ENCODE results near the gene GALNS.

GALNS gene

DNA sequence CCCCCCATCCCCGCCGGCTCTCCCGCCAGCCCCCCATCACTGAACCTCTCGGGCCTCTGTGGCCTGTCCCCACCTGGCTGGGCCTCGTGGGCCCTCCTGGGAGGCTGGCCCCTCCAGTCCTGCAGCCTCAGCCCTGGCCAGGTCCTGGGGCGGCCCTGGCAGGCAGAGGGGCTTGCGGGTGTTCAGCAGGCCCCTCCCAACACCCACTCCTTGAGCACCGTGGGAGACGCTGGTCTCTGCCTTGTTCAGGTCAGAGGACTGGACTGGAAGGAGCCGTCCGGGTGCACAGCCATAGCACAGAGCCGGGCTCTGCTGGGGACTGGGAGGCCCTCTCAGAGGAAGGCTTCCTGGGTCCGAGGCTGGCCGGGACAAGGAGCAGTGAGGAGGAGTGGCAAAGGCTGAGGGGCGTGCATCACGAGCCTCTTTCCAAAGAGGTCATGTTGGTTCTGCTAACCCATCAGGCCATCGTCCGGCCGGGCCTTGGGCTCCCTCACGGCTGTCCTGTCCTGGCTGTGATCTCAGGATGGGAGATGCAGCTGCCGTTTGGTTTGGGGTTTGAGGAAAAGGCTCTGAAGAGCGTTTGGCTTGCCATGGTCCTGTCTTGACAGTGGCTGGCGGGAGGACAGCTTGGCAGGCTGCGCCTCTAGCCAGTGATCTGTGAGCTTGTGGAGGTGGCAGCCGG lies 16.0 kb upstream of the GALNS start:
- no peak overlapping the region for H3K27ac Mint-ChIP-seq
- no peak overlapping the region for H3K4me3 Mint-ChIP-seq
- TF ChIP-seq, protein P1, sequence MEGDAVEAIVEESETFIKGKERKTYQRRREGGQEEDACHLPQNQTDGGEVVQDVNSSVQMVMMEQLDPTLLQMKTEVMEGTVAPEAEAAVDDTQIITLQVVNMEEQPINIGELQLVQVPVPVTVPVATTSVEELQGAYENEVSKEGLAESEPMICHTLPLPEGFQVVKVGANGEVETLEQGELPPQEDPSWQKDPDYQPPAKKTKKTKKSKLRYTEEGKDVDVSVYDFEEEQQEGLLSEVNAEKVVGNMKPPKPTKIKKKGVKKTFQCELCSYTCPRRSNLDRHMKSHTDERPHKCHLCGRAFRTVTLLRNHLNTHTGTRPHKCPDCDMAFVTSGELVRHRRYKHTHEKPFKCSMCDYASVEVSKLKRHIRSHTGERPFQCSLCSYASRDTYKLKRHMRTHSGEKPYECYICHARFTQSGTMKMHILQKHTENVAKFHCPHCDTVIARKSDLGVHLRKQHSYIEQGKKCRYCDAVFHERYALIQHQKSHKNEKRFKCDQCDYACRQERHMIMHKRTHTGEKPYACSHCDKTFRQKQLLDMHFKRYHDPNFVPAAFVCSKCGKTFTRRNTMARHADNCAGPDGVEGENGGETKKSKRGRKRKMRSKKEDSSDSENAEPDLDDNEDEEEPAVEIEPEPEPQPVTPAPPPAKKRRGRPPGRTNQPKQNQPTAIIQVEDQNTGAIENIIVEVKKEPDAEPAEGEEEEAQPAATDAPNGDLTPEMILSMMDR (IDR thresholded peaks at IDR 0.05; ENCODE audit: unreplicated experiment in 3 of 3) = no peak
- H3K4me1 Mint-ChIP-seq = peaks cover 17% of the 10 kb centered on the region
- peaks cover 26% of the 10 kb centered on the region for H3K27me3 Mint-ChIP-seq (ENCODE audit: low read depth)
- no peaks in the 10 kb centered on the region for H3K36me3 Mint-ChIP-seq (ENCODE audit: low read depth)
- H3K9me3 Mint-ChIP-seq = no peaks in the 10 kb centered on the region

DNA sequence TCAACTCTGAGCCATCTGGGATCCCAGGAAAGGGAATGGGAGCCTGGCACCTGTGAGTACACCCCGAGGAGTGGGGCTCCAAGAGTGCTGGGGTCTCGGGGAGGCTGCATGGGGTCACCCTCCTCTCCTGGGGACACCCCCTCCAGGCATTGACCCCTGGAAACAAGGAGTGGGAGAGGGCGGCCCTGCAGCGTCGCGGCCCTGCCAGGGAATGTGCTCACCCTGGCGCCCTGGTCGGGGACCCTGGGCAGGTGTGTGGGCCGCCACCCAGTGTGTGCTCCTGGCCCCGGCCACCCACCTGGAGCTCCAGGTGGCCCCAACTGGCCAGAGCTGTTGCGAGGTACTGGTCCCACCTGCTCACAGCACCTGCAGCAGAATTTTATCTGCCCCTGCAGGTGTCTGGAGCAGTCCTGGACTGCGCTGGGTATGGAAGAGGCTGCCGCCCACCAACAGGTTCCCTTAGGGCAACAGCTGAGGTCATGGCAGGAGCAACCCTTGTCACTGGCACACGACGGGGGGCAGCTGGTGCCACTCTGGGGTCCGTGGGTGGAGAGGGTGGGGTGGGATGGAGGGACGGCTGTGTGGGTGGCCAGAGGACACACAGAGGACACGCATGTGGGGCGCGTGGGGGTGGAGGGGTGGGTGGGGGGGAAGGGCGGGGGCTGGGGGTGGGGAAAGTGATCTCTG lies 15.1 kb upstream of the GALNS start:
- Mint-ChIP-seq H3K27ac (no peak overlapping the region), H3K4me3 (no peak overlapping the region), H3K36me3 (ENCODE audit: low read depth) (no peaks in the 10 kb centered on the region)

DNA sequence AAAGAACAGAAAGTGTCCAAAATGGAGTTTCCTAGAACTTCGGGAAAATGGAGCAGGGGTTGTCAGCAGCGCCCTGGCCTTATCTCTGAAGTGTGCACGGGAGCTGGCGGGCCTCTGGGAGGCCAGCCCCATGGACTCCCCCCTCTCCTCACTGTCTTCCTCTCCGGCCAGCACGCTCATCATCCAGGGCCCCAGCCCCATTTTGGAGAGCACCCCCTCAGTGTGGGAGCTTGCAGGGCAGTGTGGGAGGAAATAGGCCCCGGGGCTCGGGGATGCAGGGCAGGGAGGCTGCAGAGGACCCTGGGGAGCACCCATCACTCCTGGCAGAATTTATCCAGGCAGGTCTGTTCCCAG lies 14.6 kb upstream of the GALNS start:
- Mint-ChIP-seq H3K4me1 (peaks cover 14% of the 10 kb centered on the region), H3K4me3 (no peak overlapping the region), H3K27ac (no peak overlapping the region), H3K27me3 (ENCODE audit: low read depth) (peaks cover 26% of the 10 kb centered on the region), H3K36me3 (ENCODE audit: low read depth) (no peaks in the 10 kb centered on the region), H3K9me3 (no peaks in the 10 kb centered on the region)
- TF ChIP-seq, protein P1 (IDR thresholded peaks at IDR 0.05; ENCODE audit: unreplicated experiment in 3 of 3) = no peak

More for the DNA sequence above, 15.1 kb upstream of the GALNS start:
- Mint-ChIP-seq H3K27me3 (ENCODE audit: low read depth) (peaks cover 26% of the 10 kb centered on the region), H3K4me1 (peaks cover 17% of the 10 kb centered on the region), H3K9me3 (no peaks in the 10 kb centered on the region)
- TF ChIP-seq, protein P1 (IDR thresholded peaks at IDR 0.05; ENCODE audit: unreplicated experiment in 3 of 3) = no peak

DNA sequence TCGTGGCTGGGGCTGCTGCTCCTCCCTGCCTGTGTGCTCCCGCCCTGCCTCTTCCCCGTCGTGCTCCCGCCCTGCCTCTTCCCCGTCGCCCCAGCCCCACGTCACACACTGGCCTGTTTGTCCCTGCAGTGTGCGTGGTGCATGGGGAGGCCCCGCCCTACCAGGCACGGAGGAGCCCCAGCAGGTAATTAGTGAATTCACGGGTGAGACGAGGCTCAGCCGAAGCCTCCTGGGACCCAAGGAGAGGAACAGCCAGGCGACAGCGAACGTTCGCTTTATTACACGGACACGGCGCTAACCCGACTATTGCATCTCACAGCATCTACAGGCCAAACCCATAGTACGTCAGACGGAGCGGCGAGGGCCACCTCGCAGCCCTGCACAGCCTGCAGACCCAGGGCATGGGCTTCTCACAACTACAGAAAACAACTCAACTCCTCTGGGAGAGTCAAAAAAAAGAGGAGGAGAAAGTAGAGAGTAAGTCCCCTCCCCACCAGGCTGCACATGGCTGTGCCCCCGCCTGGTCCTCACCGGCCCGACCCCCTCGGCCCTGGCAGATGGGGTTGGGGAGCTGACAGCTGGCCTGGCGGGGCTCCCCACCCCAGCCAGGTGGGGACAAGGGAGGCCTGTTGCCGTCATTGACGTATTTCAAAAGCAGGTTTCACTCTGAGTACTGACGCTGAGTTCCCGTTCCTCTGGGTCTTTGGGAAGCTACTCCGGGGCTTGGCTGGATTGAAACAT lies 14.0 kb upstream of the GALNS start:
- Mint-ChIP-seq H3K4me1 (peaks cover 10% of the 10 kb centered on the region), H3K36me3 (ENCODE audit: low read depth) (no peaks in the 10 kb centered on the region), H3K9me3 (no peaks in the 10 kb centered on the region), H3K4me3 (no peak overlapping the region), H3K27me3 (ENCODE audit: low read depth) (peaks cover 26% of the 10 kb centered on the region), H3K27ac (no peak overlapping the region)
- TF ChIP-seq, protein P1 (IDR thresholded peaks at IDR 0.05; ENCODE audit: unreplicated experiment in 3 of 3) = no peak

DNA sequence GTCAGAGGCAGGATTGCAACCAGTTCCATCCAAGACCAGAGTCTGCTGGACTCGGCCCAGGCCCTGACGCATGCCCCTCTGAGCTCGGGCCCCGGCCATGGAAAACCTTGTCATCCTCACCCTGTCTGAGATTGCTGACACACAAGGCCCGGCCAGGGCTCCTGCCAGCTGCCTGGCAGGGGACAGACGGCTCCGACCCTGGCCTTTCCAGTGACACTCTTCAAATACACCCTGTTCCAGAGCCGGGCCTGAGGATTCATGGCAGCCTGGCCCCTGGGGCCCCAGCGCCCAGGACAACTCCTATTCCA lies 12.9 kb upstream of the GALNS start:
- no peak overlapping the region for H3K27ac Mint-ChIP-seq
- H3K4me1 Mint-ChIP-seq = peaks cover 7% of the 10 kb centered on the region
- H3K4me3 Mint-ChIP-seq = no peak overlapping the region
- H3K9me3 Mint-ChIP-seq = no peaks in the 10 kb centered on the region
- TF ChIP-seq, protein P1 (IDR thresholded peaks at IDR 0.05; ENCODE audit: unreplicated experiment in 3 of 3) = no peak
- no peaks in the 10 kb centered on the region for H3K36me3 Mint-ChIP-seq (ENCODE audit: low read depth)
- H3K27me3 Mint-ChIP-seq (ENCODE audit: low read depth) = peaks cover 26% of the 10 kb centered on the region
